H1 (cell line): ENCODE data around the gene MAFB. TPM values are rescaled to one million over a fixed set of nuclear protein-coding genes. Genes with fewer than 3 reads are reported as not detected.

Experiments
- CTBP2 ChIP-seq: IDR thresholded peaks from 2 replicates; pipeline ENCODE4 v1.7.0; 2011; ENCODE audit warnings: borderline replicate concordance, mild to moderate bottlenecking, moderate library complexity, mixed read lengths, low read length; ENCODE audit not compliant: insufficient read depth, insufficient read length
- EGR1 ChIP-seq: IDR thresholded peaks from 2 replicates; pipeline ENCODE4 v1.6.1; 2011; ENCODE audit warnings: low read depth, low read length, borderline replicate concordance
- POLR2A ChIP-seq, 2 experiments: IDR thresholded peaks; 1 replicate in 1 of 2; 2 replicates in 1 of 2; pipeline ENCODE4 v1.6.1; 2011; ENCODE audit warnings: low read depth in 2 of 2, low read length in 2 of 2, mild to moderate bottlenecking in 2 of 2; ENCODE audit errors: control extremely low read depth in 1 of 2
- POLR2AphosphoS5 ChIP-seq: IDR thresholded peaks from 2 replicates; pipeline ENCODE4 v1.6.1; 2011; ENCODE audit warnings: low read depth, low read length
- RFX5 ChIP-seq: IDR thresholded peaks from 2 replicates; pipeline ENCODE4 v1.6.1; 2011; ENCODE audit warnings: low read depth, low read length, improper control_type of control experiment, borderline replicate concordance
- RNF2 ChIP-seq: fragments of 200-900, 300-1000 bp; sonication (generic); IDR thresholded peaks from 2 replicates; pipeline ENCODE4 v1.7.1; 2016; ENCODE audit warnings: borderline replicate concordance, low read depth, mild to moderate bottlenecking, antibody characterized with exemption, low read length; ENCODE audit not compliant: poor library complexity, severe bottlenecking; ENCODE audit errors: missing control alignments
- TAF7 ChIP-seq: optimal IDR thresholded peaks from 2 replicates; pipeline ENCODE3; 2011; ENCODE audit warnings: low read depth, mild to moderate bottlenecking, inconsistent platforms, low read length, moderate library complexity, borderline replicate concordance
- TBP ChIP-seq: IDR thresholded peaks from 2 replicates; pipeline ENCODE4 v1.6.1; 2011; ENCODE audit warnings: low read depth, low read length, improper control_type of control experiment
- ZNF274 ChIP-seq: IDR thresholded peaks from 2 replicates; pipeline ENCODE4 v1.7.0; 2012; ENCODE audit warnings: low read length, borderline replicate concordance; ENCODE audit errors: extremely low read depth
- polyA plus RNA-seq, 7 experiments: library from polyadenylated mRNA; depleted of rRNA in 3 of 7; stranded (reverse) in 5 of 7; unstranded in 2 of 7; fragments of >200 nt in 5 of 7; fragments of 200-250 nt in 2 of 7; gene quantifications; 1 replicate in 5 of 7; 2 replicates in 1 of 7; 4 replicates in 1 of 7; pipeline versions ENCODE4 v1.2.1 to v1.2.3, GENCODE V29; 2011 to 2013; ENCODE audit warnings: missing spikeins in 2 of 7, mixed read lengths in 2 of 7
- total RNA-seq: library from RNA; stranded (reverse); fragmentation: NEBNext Ultra II Directional; extraction: Animal tissue kit (Norgen Biotek cat#: 25700); gene quantifications from 2 replicates; pipeline ENCODE4 v1.2.1, GENCODE V29; 2021

MAFB gene
- total and polyA plus RNA-seq, 2 of the 8 experiments (the other 6 are each of a cell fraction or from before 2014, with no cell fraction given), result 0.83 to 1.8 TPM

DNA sequence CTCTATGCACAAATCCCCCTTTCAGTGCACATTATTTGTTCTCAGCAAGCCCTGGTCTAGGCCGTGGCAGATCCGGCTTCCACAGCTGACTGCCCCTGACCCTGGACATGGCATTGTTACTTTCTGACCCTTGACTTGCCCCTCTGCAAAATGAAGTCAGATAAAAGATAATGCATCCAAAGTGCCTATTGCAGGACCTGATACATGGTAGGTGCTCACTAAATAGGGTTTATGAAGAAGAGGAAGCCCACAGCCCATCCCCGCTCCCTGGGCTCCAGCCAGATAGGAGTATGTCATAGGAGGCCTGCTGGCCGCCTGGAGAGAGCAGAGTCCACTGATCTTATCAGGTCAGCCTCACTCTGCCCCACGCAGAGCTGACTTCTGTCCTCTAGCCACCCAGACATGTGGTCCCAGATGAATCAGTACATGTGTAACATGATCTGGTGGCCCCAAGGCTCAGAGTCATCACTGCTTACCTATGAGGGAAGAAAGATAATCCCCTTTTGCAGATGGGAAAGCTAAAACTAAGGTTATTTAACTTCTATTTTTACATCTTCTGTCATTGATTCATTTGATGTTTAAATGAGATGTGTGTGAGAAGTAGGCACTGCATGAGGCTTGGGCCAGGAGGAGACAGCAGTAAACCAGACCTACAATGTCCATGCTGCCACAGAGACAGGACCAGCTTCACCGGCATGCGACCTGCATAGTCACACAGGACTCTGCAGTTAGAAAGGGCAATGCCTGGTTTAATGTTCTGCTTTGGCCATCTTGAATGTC lies 20.4 kb downstream of the MAFB start (continued):
- TF ChIP-seq ZNF274 (no peak), POLR2AphosphoS5 (no peak), TBP (no peak), RNF2 (no peak), TAF7 (no peak), CTBP2 (no peak), POLR2A (IDR thresholded peaks at IDR 0.05; ENCODE audit: control extremely low read depth in 1 of 2, low read depth in 2 of 2, low read length in 2 of 2) (no peak), EGR1 (no peak), RFX5 (no peak)
